Upper lobe of left lung (tissue), 6 donors: Measurements from ENCODE around the gene TRAP1. TPM values are rescaled to one million over a fixed set of nuclear protein-coding genes. Genes with fewer than 3 reads are reported as not detected.
A peak's percentile ranks its signal among the peaks of the same experiment; 100 is the strongest.

ENCODE experiments used
- ATAC-seq, 2 donors: fragments of 200-7000 bp; cut with Tn5 transposase; one replicate each; pipeline ENCODE4 v1.9.1; 2022; ENCODE audit warnings: mild to moderate bottlenecking in 2 of 2, moderate library complexity in 2 of 2; ENCODE audit not compliant: low FRiP score in 2 of 2
- DNase-seq, 2 donors: peaks; one replicate each; pipeline ENCODE4 v3.0.0-alpha.2; 2019 to 2020
- H3K27ac ChIP-seq, 4 donors: fragments of 200-600 bp; sonication (generic); one replicate each; pipeline ENCODE4 v1.5.1; 2016 to 2019
- H3K27me3 ChIP-seq, 4 donors: fragments of 200-600 bp; sonication (generic); one replicate each; pipeline ENCODE4 v1.5.1; 2017 to 2019
- H3K36me3 ChIP-seq, 4 donors: fragments of 200-600 bp; sonication (generic); one replicate each; pipeline ENCODE4 v1.5.1; 2016 to 2019
- H3K4me1 ChIP-seq, 4 donors: fragments of 200-600 bp; sonication (generic); one replicate each; pipeline ENCODE4 v1.5.1; 2018 to 2019
- H3K4me3 ChIP-seq, 4 donors: fragments of 200-600 bp; sonication (generic); one replicate each; pipeline ENCODE4 v1.5.1; 2017 to 2019; ENCODE audit warnings: mild to moderate bottlenecking in 2 of 4, moderate library complexity in 1 of 4
- H3K9me3 ChIP-seq, 4 donors: fragments of 200-600 bp; sonication (generic); one replicate each; pipeline ENCODE4 v1.5.1; 2018 to 2019
- EP300 ChIP-seq, 4 donors: sonication (generic); formaldehyde crosslinking; IDR thresholded peaks; one replicate each; pipeline ENCODE4 v1.5.1; 2017; ENCODE audit warnings: antibody characterized with exemption in 4 of 4, control low read depth in 2 of 4
- POLR2A ChIP-seq, 4 donors: fragments of 450-650 bp; IDR thresholded peaks; one replicate each; pipeline ENCODE4 v1.5.1; 2016 to 2017; ENCODE audit warnings: antibody characterized with exemption in 4 of 4, mild to moderate bottlenecking in 2 of 4
- POLR2AphosphoS5 ChIP-seq, 2 donors: sonication (generic); formaldehyde crosslinking; IDR thresholded peaks; one replicate each; pipeline ENCODE4 v1.5.1; 2017; ENCODE audit warnings: antibody characterized with exemption in 2 of 2
- WGBS, 2 donors: methylation state at CpG; one replicate each; pipeline ENCODE4 v1.1.5; 2017 to 2018; 5-methylcytosine and 5-hydroxymethylcytosine counted together
- total RNA-seq, 6 donors: library from RNA; depleted of rRNA in 4 of 6; stranded (reverse); fragments of >200 nt in 4 of 6; gene quantifications; one replicate each; pipeline versions ENCODE4 v1.1.0 to v1.2.1, GENCODE V29; 2016 to 2021
- TF ChIP-seq, protein P1 (sequence below), 6 experiments: fragments of 450-650 bp in 4 of 6; fragments of 200-600 bp in 2 of 6; sonication (generic) in 2 of 6; IDR thresholded peaks; one replicate each; pipeline ENCODE4 v1.5.1; 2016 to 2019; ENCODE audit warnings: antibody characterized with exemption in 6 of 6
- donor health status: DM: no; HTN: no; CAD: no; lungs with moderate emphysema.
- donor health status: DM: no; HTN: yes; CAD: no; lungs with severe emphysema.

Gene TRAP1
- total RNA-seq, result 10 to 100 TPM; 48.0 to 81.7 (median 55.0) TPM

DNA sequence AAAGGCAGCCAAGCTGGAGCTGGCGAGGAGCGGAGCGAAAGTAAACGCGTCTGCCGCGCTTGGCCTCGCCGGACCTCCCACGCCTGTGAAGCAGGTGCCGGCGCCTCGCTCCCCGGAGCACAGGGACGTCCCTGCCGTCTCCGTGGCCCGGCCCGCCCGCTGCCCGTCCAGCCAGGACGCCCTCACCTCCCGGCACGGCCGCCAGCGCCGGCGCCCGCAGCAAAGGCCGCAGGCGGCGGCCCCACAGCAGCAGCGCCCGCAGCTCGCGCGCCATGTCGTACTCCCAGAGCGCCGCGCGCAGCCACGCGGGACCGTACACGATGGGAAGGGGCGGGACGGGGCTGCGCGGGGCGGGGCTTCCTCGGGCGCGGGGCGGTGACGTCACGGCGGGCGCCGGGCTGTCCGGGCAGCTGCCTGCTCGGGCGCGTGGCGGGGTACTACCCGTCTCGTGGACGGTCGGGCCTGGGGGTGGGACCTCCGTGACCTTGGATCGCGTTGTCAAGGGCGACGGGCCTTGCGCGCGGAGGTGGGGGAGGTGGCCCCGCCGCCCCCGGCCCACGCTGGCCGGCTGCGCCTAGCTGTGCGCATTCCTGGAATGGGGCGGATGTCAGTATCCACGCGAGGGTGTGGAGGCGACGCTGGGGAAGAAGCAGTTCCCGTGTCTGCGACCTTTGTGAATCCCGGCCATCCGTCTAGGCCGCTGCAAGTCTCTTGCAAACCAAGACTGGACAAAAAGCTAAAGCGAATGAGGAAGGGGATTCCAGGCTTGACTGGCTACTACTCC lies at the start of gene TRAP1:
TSS of gene TRAP1 (minus strand) at position 290 of the 784 bp plus-strand sequence. CDS start at position 274, 16 bp downstream.
- peak within 1 kb of the TSS; percentile 86 to 92 (median 90) for H3K27ac ChIP-seq
- ATAC-seq, result peak; percentile 94 to 99
- no peaks in the 10 kb centered on the region for H3K27me3 ChIP-seq
- H3K4me3 ChIP-seq, result peak within 1 kb of the TSS; percentile 84 to 98 (median 93)
- TF ChIP-seq, protein P1, sequence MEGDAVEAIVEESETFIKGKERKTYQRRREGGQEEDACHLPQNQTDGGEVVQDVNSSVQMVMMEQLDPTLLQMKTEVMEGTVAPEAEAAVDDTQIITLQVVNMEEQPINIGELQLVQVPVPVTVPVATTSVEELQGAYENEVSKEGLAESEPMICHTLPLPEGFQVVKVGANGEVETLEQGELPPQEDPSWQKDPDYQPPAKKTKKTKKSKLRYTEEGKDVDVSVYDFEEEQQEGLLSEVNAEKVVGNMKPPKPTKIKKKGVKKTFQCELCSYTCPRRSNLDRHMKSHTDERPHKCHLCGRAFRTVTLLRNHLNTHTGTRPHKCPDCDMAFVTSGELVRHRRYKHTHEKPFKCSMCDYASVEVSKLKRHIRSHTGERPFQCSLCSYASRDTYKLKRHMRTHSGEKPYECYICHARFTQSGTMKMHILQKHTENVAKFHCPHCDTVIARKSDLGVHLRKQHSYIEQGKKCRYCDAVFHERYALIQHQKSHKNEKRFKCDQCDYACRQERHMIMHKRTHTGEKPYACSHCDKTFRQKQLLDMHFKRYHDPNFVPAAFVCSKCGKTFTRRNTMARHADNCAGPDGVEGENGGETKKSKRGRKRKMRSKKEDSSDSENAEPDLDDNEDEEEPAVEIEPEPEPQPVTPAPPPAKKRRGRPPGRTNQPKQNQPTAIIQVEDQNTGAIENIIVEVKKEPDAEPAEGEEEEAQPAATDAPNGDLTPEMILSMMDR (IDR thresholded peaks at IDR 0.05), result peak in 3 of 6 experiments; percentile 6 to 37 (median 19)
- TF ChIP-seq EP300 (IDR thresholded peaks at IDR 0.05), result no peak
- TF ChIP-seq POLR2A (IDR thresholded peaks at IDR 0.05), result peak in 3 of 4 donors; percentile 61 to 91 (median 74)
- peak; percentile 89 to 91 for TF ChIP-seq POLR2AphosphoS5 (IDR thresholded peaks at IDR 0.05)
- peaks cover 11 to 18% (median 14%) of the 10 kb centered on the region in 4 donors for H3K4me1 ChIP-seq
- no peaks in the 10 kb centered on the region for H3K36me3 ChIP-seq
- peak; percentile 91 to 99 for DNase-seq
- H3K9me3 ChIP-seq, result no peaks in the 10 kb centered on the region
- 0 to 2% methylated on average over 13 to 65 of the region's 95 CpGs for WGBS, 2 donors

DNA sequence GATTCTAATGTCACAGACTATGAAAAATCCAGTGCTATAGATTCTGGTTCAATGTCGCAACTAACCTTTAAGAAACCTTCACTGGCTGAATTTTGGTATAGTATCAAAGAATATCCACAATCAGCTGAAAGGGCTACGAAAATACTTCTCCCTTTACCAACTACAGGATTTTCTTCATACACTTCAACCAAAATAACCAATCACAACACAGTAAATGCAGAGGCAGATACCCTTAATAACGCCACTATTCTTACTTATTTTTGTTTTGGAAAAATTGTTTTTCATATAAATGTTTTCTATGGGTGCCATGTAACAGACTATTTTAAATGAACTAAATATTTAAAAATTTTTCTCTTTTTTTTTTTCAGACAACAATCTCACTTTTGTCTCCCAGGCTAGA lies 48.9 kb upstream of the TRAP1 start:
- WGBS, 2 donors, result 96 to 98% methylated on average over 3 of the region's 3 CpGs
- no peak for DNase-seq
- no peak for TF ChIP-seq POLR2AphosphoS5 (IDR thresholded peaks at IDR 0.05)
- TF ChIP-seq POLR2A (IDR thresholded peaks at IDR 0.05), result no peak
- TF ChIP-seq EP300 (IDR thresholded peaks at IDR 0.05), result no peak
- TF ChIP-seq, protein P1 (IDR thresholded peaks at IDR 0.05), result no peak
- H3K36me3 ChIP-seq, result peaks cover 30 to 95% (median 80%) of the 10 kb centered on the region in 4 donors
- no peaks in the 10 kb centered on the region for H3K4me1 ChIP-seq
- no peak overlapping the region for H3K27ac ChIP-seq
- H3K4me3 ChIP-seq, result no peak overlapping the region
- H3K27me3 ChIP-seq, result no peaks in the 10 kb centered on the region
- no peaks in the 10 kb centered on the region for H3K9me3 ChIP-seq
- no peak for ATAC-seq

DNA sequence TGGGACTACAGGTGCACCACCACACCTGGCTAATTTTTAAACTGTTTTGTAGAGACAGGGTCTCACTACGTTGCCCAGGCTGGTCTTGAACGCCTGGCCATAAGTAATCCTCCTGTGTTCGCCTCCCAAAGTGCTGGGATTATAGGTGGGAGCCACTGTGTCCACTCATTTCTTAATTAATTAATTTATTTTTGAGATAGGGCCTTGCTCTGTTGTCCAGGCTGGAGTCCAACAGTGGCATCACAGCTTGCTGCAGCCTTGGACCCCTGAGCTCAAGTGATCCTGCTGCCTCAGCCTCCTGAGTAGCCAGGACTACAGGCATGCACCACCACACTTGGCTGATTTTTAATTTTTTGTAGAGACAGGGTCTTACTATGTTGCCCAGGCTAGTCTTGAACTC lies 47.1 kb upstream of the TRAP1 start:
- no peak for DNase-seq
- H3K36me3 ChIP-seq, result peaks cover 19 to 86% (median 72%) of the 10 kb centered on the region in 4 donors
- WGBS, 2 donors, result 95 to 100% methylated on average over 3 of the region's 3 CpGs

DNA sequence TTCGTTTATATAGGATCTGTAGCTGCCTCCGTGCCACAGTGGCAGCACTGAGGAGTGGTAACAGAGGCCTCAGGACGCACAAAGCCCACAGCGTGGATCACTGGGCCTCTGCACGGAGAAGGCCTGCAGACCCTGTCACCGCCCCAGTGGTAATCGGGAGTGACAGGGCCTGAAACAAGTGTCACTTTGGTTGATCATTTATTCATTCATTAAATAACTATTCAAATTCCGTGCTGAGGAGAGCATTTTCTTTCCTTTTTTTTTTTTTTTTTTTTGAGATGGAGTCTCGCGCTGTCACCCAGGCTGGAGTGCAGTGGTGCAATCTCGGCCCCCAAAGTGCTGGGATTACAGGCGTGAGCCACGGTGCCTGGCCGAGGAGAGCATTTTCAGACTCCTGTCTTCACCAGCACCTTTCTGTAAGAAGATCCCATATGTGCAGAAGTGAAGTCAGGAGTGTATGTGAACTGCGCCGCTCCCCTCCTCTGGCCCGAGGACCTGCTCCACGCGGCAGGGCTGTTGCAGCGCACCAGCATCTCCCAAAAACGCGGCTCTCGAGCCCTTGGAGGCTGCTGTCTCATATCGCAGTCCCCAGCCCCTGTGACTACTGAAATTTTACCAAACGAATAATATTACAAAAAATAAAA lies 44.9 kb upstream of the TRAP1 start:
- Histone ChIP-seq H3K27ac (no peak overlapping the region), H3K4me1 (no peaks in the 10 kb centered on the region), H3K36me3 (peaks cover 29 to 87% (median 66%) of the 10 kb centered on the region in 4 donors), H3K9me3 (no peaks in the 10 kb centered on the region), H3K4me3 (no peak overlapping the region), H3K27me3 (no peaks in the 10 kb centered on the region)
- 91 to 93% methylated on average over 25 of the region's 25 CpGs for WGBS, 2 donors
- DNase-seq (no peak), ATAC-seq (no peak)
- TF ChIP-seq POLR2A (IDR thresholded peaks at IDR 0.05) (no peak), EP300 (IDR thresholded peaks at IDR 0.05) (no peak), POLR2AphosphoS5 (IDR thresholded peaks at IDR 0.05) (no peak)

More for the DNA sequence above, 47.1 kb upstream of the TRAP1 start:
- Histone ChIP-seq H3K4me3 (no peak overlapping the region), H3K27ac (no peak overlapping the region), H3K27me3 (no peaks in the 10 kb centered on the region), H3K9me3 (no peaks in the 10 kb centered on the region), H3K4me1 (no peaks in the 10 kb centered on the region)
- no peak for TF ChIP-seq POLR2A (IDR thresholded peaks at IDR 0.05)
- no peak for TF ChIP-seq EP300 (IDR thresholded peaks at IDR 0.05)
- TF ChIP-seq, protein P1 (IDR thresholded peaks at IDR 0.05), result no peak
- TF ChIP-seq POLR2AphosphoS5 (IDR thresholded peaks at IDR 0.05), result no peak
- no peak for ATAC-seq

DNA sequence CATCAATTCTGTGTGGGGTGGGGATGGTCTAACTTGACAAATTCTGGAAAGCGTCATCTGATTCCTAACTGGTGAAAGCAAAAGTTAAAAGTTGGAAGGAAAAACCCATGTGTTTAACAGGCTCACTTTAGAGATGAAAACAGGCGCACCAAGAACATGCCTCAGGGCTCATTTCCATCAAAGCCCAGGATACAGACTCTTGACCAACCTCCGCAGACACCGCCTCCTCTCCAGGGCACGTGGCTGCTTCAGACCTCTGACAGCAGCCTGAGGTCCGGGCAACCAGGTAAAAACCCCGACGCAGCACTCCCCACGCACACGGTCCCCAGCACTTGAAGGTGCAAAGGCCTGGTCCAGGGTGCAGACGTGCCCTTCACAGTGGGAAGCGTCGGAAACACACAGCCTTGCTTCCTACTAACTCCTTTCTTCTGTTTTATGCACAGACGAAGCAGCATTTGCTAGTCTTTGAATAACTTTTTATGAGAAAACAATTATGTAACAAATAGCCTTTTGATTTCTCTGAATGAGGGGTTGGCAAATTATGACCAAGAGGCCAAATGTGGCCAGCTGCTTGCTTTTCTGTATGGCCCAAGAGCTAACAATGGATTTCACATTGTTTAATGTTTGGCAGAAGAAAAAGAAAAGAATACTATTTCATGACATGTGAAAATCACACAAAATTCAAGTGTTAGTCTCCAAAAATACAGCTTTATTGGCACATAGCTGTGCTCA lies 44.2 kb upstream of the TRAP1 start:
- H3K27ac ChIP-seq, result no peak overlapping the region
- WGBS, 2 donors, result 89 to 90% methylated on average over 14 of the region's 14 CpGs
- no peak for TF ChIP-seq POLR2A (IDR thresholded peaks at IDR 0.05)
- TF ChIP-seq, protein P1 (IDR thresholded peaks at IDR 0.05), result no peak
- no peak for TF ChIP-seq EP300 (IDR thresholded peaks at IDR 0.05)
- no peak for TF ChIP-seq POLR2AphosphoS5 (IDR thresholded peaks at IDR 0.05)
- H3K9me3 ChIP-seq, result no peaks in the 10 kb centered on the region
- ATAC-seq (peak in 1 of 2 donors; percentile 28), DNase-seq (no peak)
- peaks cover 31 to 87% (median 66%) of the 10 kb centered on the region in 4 donors for H3K36me3 ChIP-seq
- H3K27me3 ChIP-seq, result no peaks in the 10 kb centered on the region
- no peaks in the 10 kb centered on the region for H3K4me1 ChIP-seq
- H3K4me3 ChIP-seq, result no peak overlapping the region
